ACC112 (cell line): Measurements from ENCODE around the gene MAN2B1.

Source experiments
- H2AFZ ChIP-seq: fragments of 200-600 bp; sonication (generic); one replicate; pipeline ENCODE4 v1.6.0; 2017; ENCODE audit warnings: antibody characterized with exemption, low read length; ENCODE audit not compliant: unreplicated experiment
- H3K27ac ChIP-seq: fragments of 200-600 bp; sonication (generic); 2 replicates; pipeline ENCODE4 v1.5.1; 2014; ENCODE audit warnings: low read depth, mild to moderate bottlenecking, antibody characterized with exemption, low read length, moderate library complexity
- H3K27me3 ChIP-seq: fragments of 200-600 bp; sonication (generic); 2 replicates; pipeline ENCODE4 v1.6.1; 2014; ENCODE audit warnings: mild to moderate bottlenecking, antibody characterized with exemption, low read length, moderate library complexity, mixed read lengths; ENCODE audit not compliant: insufficient read depth
- H3K36me3 ChIP-seq: fragments of 200-600 bp; sonication (generic); 2 replicates; pipeline ENCODE4 v1.6.1; 2016; ENCODE audit warnings: mild to moderate bottlenecking, antibody characterized with exemption, low read length, moderate library complexity, mixed read lengths; ENCODE audit not compliant: insufficient read depth
- H3K4me1 ChIP-seq: fragments of 200-600 bp; sonication (generic); one replicate; pipeline ENCODE4 v1.6.1; 2016; ENCODE audit warnings: low read length, mixed read lengths; ENCODE audit not compliant: insufficient read depth, unreplicated experiment, control insufficient read depth
- H3K4me3 ChIP-seq: fragments of 200-600 bp; sonication (generic); 2 replicates; pipeline ENCODE4 v1.5.1; 2014; ENCODE audit warnings: mild to moderate bottlenecking, low read depth, low read length
- H3K79me2 ChIP-seq: fragments of 200-600 bp; sonication (generic); one replicate; pipeline ENCODE4 v1.6.0; 2016; ENCODE audit warnings: low read length; ENCODE audit not compliant: control insufficient read depth, unreplicated experiment, insufficient read depth

The MAN2B1 gene

GRCh38 chr19:12675399-12675798, 8.9 kb upstream of the MAN2B1 start:
- H3K27ac ChIP-seq: no peak overlapping the region
- H3K36me3 ChIP-seq: no peaks in the 10 kb centered on the region
- H3K27me3 ChIP-seq: no peaks in the 10 kb centered on the region
- no peak overlapping the region for H2AFZ ChIP-seq
- H3K4me1 ChIP-seq: peaks cover 2% of the 10 kb centered on the region
- no peak overlapping the region for H3K4me3 ChIP-seq
- peaks cover 11% of the 10 kb centered on the region for H3K79me2 ChIP-seq

- Histone ChIP-seq H2AFZ (no peak overlapping the region), H3K79me2 (peaks cover 20% of the 10 kb centered on the region), H3K4me1 (peaks cover 10% of the 10 kb centered on the region), H3K27ac (no peak overlapping the region), H3K36me3 (no peaks in the 10 kb centered on the region), H3K4me3 (no peak overlapping the region), H3K27me3 (no peaks in the 10 kb centered on the region)
Observed at GRCh38 chr19:12672744-12673143, 6.2 kb upstream of the MAN2B1 start.

GRCh38 chr19:12670159-12670928, 3.8 kb upstream of the MAN2B1 start:
- Histone ChIP-seq H3K36me3 (no peaks in the 10 kb centered on the region), H3K27me3 (no peaks in the 10 kb centered on the region), H3K4me3 (peak overlapping the region; percentile 94), H2AFZ (no peak overlapping the region), H3K4me1 (peaks cover 22% of the 10 kb centered on the region), H3K27ac (peak overlapping the region; percentile 96; the same call in 1 of the 2 replicates), H3K79me2 (peaks cover 22% of the 10 kb centered on the region)

- H3K27ac ChIP-seq: peak overlapping the region; percentile 96
Observed at GRCh38 chr19:12669270-12670158, 3.0 kb upstream of the MAN2B1 start.

GRCh38 chr19:12668932-12669269, 2.4 kb upstream of the MAN2B1 start:
- no peaks in the 10 kb centered on the region for H3K36me3 ChIP-seq
- peak overlapping the region; percentile 96 for H3K27ac ChIP-seq
- peak overlapping the region; percentile 57 for H2AFZ ChIP-seq
- peaks cover 22% of the 10 kb centered on the region for H3K4me1 ChIP-seq
- peaks cover 22% of the 10 kb centered on the region for H3K79me2 ChIP-seq
- H3K4me3 ChIP-seq: peak overlapping the region; percentile 94
- no peaks in the 10 kb centered on the region for H3K27me3 ChIP-seq

More at GRCh38 chr19:12669270-12670158, 3.0 kb upstream of the MAN2B1 start:
- H3K4me1 ChIP-seq: peaks cover 22% of the 10 kb centered on the region
- H2AFZ ChIP-seq: peak overlapping the region; percentile 74
- peaks cover 22% of the 10 kb centered on the region for H3K79me2 ChIP-seq
- H3K4me3 ChIP-seq: peak overlapping the region; percentile 94
- H3K36me3 ChIP-seq: no peaks in the 10 kb centered on the region
- no peaks in the 10 kb centered on the region for H3K27me3 ChIP-seq

GRCh38 chr19:12668346-12668745, 1.8 kb upstream of the MAN2B1 start:
- Histone ChIP-seq H3K27ac (peak overlapping the region; percentile 96; the same call in 1 of the 2 replicates), H3K36me3 (no peaks in the 10 kb centered on the region), H2AFZ (peak overlapping the region; percentile 57)

GRCh38 chr19:12667731-12668302, 1.3 kb upstream of the MAN2B1 start:
- Histone ChIP-seq H3K36me3 (no peaks in the 10 kb centered on the region), H3K4me3 (peak overlapping the region; percentile 94; the same call in 1 of the 2 replicates), H3K79me2 (peaks cover 22% of the 10 kb centered on the region), H3K27me3 (no peaks in the 10 kb centered on the region), H2AFZ (no peak overlapping the region), H3K27ac (no peak overlapping the region), H3K4me1 (peaks cover 22% of the 10 kb centered on the region)

More at GRCh38 chr19:12668346-12668745, 1.8 kb upstream of the MAN2B1 start:
- Histone ChIP-seq H3K4me1 (peaks cover 22% of the 10 kb centered on the region), H3K4me3 (peak overlapping the region; percentile 94), H3K79me2 (peaks cover 22% of the 10 kb centered on the region), H3K27me3 (no peaks in the 10 kb centered on the region)

GRCh38 chr19:12665671-12666264, 774 bp downstream of the MAN2B1 start:
- H3K27ac ChIP-seq: no peak overlapping the region
- H3K79me2 ChIP-seq: peaks cover 22% of the 10 kb centered on the region
- no peaks in the 10 kb centered on the region for H3K27me3 ChIP-seq
- peak overlapping the region; percentile 97 for H3K4me3 ChIP-seq
- no peak overlapping the region for H2AFZ ChIP-seq
- H3K4me1 ChIP-seq: peaks cover 22% of the 10 kb centered on the region
- H3K36me3 ChIP-seq: no peaks in the 10 kb centered on the region

- no peaks in the 10 kb centered on the region for H3K36me3 ChIP-seq
- H3K27me3 ChIP-seq: no peaks in the 10 kb centered on the region
- no peak overlapping the region for H3K27ac ChIP-seq
- peaks cover 18% of the 10 kb centered on the region for H3K4me1 ChIP-seq
- H3K4me3 ChIP-seq: no peak overlapping the region
- peaks cover 19% of the 10 kb centered on the region for H3K79me2 ChIP-seq
- no peak overlapping the region for H2AFZ ChIP-seq
Observed at GRCh38 chr19:12665281-12665573, 1.3 kb downstream of the MAN2B1 start.
